PFSK-1 (cell line): ENCODE measurements around the gene TNNI3.
A peak's percentile ranks its signal among the peaks of the same experiment; 100 is the strongest.

Experiments used
- FOXP2 ChIP-seq: optimal IDR thresholded peaks from 2 replicates; pipeline ENCODE3; 2011; ENCODE audit warnings: borderline replicate concordance, control low read depth, inconsistent platforms; ENCODE audit not compliant: insufficient read depth; ENCODE audit errors: extremely low read length, extremely low read depth
- POLR2AphosphoS5 ChIP-seq: IDR thresholded peaks from 2 replicates; pipeline ENCODE4 v1.6.1; 2012; ENCODE audit warnings: low read depth, mild to moderate bottlenecking, control low read depth, low read length, moderate library complexity
- SIN3A ChIP-seq: IDR thresholded peaks from 2 replicates; pipeline ENCODE4 v1.6.1; 2012; ENCODE audit warnings: mild to moderate bottlenecking, low read length, moderate library complexity, borderline replicate concordance; ENCODE audit not compliant: insufficient read depth
- TAF1 ChIP-seq: IDR thresholded peaks from 2 replicates; pipeline ENCODE4 v1.6.1; 2012; ENCODE audit warnings: low read length, control low read depth, borderline replicate concordance; ENCODE audit not compliant: insufficient read depth
- TF ChIP-seq, protein P1 (sequence below), 2 experiments: IDR thresholded peaks; 2 replicates each; pipeline versions ENCODE4 v1.6.1 to v1.8.0; 2011 to 2012; ENCODE audit warnings: low read depth in 2 of 2, low read length in 2 of 2, control low read depth in 1 of 2, inconsistent platforms in 1 of 2, mild to moderate bottlenecking in 1 of 2, moderate library complexity in 1 of 2; ENCODE audit not compliant: insufficient read depth in 1 of 2

GRCh38 chr19:55173714-55174409, 16.3 kb upstream of the TNNI3 start:
- TF ChIP-seq, protein P1, sequence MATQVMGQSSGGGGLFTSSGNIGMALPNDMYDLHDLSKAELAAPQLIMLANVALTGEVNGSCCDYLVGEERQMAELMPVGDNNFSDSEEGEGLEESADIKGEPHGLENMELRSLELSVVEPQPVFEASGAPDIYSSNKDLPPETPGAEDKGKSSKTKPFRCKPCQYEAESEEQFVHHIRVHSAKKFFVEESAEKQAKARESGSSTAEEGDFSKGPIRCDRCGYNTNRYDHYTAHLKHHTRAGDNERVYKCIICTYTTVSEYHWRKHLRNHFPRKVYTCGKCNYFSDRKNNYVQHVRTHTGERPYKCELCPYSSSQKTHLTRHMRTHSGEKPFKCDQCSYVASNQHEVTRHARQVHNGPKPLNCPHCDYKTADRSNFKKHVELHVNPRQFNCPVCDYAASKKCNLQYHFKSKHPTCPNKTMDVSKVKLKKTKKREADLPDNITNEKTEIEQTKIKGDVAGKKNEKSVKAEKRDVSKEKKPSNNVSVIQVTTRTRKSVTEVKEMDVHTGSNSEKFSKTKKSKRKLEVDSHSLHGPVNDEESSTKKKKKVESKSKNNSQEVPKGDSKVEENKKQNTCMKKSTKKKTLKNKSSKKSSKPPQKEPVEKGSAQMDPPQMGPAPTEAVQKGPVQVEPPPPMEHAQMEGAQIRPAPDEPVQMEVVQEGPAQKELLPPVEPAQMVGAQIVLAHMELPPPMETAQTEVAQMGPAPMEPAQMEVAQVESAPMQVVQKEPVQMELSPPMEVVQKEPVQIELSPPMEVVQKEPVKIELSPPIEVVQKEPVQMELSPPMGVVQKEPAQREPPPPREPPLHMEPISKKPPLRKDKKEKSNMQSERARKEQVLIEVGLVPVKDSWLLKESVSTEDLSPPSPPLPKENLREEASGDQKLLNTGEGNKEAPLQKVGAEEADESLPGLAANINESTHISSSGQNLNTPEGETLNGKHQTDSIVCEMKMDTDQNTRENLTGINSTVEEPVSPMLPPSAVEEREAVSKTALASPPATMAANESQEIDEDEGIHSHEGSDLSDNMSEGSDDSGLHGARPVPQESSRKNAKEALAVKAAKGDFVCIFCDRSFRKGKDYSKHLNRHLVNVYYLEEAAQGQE (IDR thresholded peaks at IDR 0.05; ENCODE audit: insufficient read depth in 1 of 2, low read depth in 2 of 2, low read length in 2 of 2): no peak; a peak in 1 of 4 replicates
- peak; percentile 62; the same call in 1 of the 2 replicates for TF ChIP-seq TAF1
- TF ChIP-seq SIN3A: no peak
- peak; percentile 79 for TF ChIP-seq POLR2AphosphoS5
- no peak for TF ChIP-seq FOXP2
